ENCODE results near the gene CAMTA1.

Gene CAMTA1

DNA sequence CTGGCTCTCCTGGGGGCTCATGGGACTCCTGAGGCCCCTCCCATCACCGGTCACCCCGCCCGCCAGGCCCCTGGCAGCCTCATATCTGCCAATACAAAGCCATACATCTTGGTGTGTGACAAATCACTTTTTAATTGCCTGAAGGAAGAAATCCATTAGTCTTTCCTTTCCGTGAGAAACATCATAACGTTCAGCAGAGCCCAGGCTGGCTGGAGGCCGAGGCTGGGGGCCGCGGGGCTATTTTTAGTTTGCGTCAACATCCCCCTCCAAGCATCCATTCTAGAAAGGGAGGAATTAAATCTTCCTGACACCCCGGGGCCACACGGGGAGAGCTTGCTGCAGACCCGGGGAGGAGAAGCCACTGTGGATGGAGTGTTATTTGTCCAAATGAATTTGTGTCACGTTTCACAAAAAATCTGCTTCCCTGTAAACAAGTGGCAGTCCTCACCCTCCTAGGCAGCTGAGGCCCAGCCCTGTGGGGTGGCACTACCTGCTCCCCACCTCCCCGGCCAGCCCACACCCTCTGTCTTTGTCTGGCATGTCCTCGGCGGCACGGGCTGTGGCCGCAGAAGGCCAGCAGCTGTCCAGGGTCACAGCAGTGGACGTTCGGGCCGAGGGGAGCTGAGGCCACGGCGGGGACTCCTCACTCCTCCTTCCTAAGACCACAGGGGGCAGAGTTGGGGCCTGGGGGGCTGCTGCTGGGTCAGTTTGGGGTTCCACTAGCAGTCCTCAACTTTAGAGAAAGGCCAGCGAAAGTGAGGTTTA, 749.0 kb downstream of the CAMTA1 start:
- no peak for DNase-seq (ENCODE audit: low read depth)
- TF ChIP-seq CTCF (IDR thresholded peaks at IDR 0.05; ENCODE audit: insufficient read depth, low read depth, low read length, missing control alignments): no peak
- no peak overlapping the region for H3K4me3 ChIP-seq (ENCODE audit: low read length)

GRCh38 chr1:7535016-7535415, 749.8 kb downstream of the CAMTA1 start:
- no peak overlapping the region for H3K4me3 ChIP-seq (ENCODE audit: low read length)
- no peak for DNase-seq (ENCODE audit: low read depth)
- no peak for TF ChIP-seq CTCF (IDR thresholded peaks at IDR 0.05; ENCODE audit: insufficient read depth, low read depth, low read length, missing control alignments)

GRCh38 chr1:7535934-7536878, 751.0 kb downstream of the CAMTA1 start:
- no peak overlapping the region for H3K4me3 ChIP-seq (ENCODE audit: low read length)
- TF ChIP-seq CTCF (IDR thresholded peaks at IDR 0.05; ENCODE audit: insufficient read depth, low read depth, low read length, missing control alignments): no peak

GRCh38 chr1:7536891-7537591, 751.8 kb downstream of the CAMTA1 start:
- TF ChIP-seq CTCF (IDR thresholded peaks at IDR 0.05; ENCODE audit: insufficient read depth, low read depth, low read length, missing control alignments): no peak
- DNase-seq (ENCODE audit: low read depth): no peak
- no peak overlapping the region for H3K4me3 ChIP-seq (ENCODE audit: low read length)

More at GRCh38 chr1:7535934-7536878, 751.0 kb downstream of the CAMTA1 start:
- no peak for DNase-seq (ENCODE audit: low read depth)

DNA sequence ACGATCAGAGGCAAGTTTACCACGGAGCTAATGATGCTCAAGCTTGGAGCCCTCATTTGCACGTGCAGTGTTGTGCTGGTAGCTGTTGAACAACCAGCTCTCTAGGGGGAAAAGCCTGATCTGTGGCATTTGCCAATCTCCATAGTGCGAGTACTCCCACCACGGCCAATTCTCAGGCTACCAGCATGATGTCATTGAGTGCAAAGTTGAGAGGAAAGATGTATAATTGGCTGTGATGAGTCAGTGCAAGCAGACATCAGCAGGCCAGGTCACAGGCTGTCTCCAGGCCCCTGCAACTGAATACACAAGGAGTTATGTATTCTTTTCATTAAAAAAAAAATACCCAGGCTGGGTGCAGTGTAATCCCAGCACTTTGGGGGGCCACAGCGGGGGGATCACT, 752.8 kb downstream of the CAMTA1 start:
- DNase-seq (ENCODE audit: low read depth): peak; percentile 11
- no peak for TF ChIP-seq CTCF (IDR thresholded peaks at IDR 0.05; ENCODE audit: insufficient read depth, low read depth, low read length, missing control alignments)
- H3K4me3 ChIP-seq (ENCODE audit: low read length): no peak overlapping the region

DNA sequence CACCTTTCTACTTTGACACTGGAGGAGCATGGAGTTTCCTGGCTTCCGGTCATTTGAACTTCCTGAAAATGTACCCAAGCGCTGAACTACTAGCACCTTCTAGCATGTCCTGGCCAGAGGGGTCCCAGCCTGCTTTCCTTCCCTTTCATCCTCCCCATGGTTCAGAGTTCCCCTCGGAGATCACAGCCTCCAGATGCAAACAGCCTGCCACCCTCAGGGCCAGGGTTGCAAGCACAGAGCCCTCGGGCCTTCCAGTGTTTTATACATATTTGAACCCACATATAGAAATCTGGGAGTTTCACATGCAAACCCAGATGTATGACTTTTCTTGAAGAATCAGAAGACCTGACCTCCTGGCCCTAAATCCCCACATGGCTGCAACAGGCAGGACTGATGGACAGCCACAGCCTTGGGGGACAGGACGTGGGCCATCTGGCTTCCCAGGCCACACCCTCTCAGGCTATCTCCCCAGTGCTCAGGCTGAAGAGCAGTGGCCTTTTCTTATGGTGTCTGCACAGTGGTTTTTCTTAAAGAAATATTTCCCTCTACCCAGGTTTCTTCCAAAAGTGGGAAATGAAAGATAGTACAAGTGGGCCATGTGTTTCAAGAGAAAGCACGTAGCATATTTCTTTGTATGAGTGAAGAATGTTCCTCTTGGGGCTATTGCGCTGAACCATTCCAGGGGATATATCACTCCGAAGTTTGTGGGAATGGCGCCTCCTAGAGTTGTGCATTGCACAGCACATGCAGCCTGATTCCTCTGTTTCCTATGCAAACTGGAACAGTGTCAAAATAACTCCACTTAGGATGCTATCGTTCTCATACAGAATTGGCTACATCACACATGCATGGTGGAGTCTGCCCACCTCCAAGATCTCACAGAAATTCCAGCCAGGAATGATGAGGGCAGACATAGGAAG, 753.9 kb downstream of the CAMTA1 start:
- TF ChIP-seq CTCF (IDR thresholded peaks at IDR 0.05; ENCODE audit: insufficient read depth, low read depth, low read length, missing control alignments): no peak
- H3K4me3 ChIP-seq (ENCODE audit: low read length): no peak overlapping the region
- DNase-seq (ENCODE audit: low read depth): no peak

Measured in epithelial cell of esophagus (primary cell).